Retinal pigment epithelial cell (primary cell): ENCODE measurements around the gene LCTL.

Experiments used
- DNase-seq: peaks from one replicate; pipeline ENCODE4 v3.0.0-alpha.2; 2010; ENCODE audit warnings: low read depth
- H3K4me3 ChIP-seq: 2 replicates; pipeline ENCODE4 v1.5.1; 2011; ENCODE audit warnings: mild to moderate bottlenecking, low read length, control low read depth, moderate library complexity
- CTCF ChIP-seq: conservative IDR thresholded peaks from 2 replicates; pipeline ENCODE4 v1.5.1; 2011; ENCODE audit warnings: low read depth, low read length, control low read depth, inconsistent platforms

Gene LCTL

GRCh38 chr15:66565741-66566144, at the start of gene LCTL:
LCTL (minus strand) TSS chr15:66565998; CDS start chr15:66565365, 633 bp downstream.
- peak; percentile 30 for DNase-seq
- peak within 1 kb of the TSS; percentile 22 for H3K4me3 ChIP-seq
- no peak for TF ChIP-seq CTCF

GRCh38 chr15:66614951-66615760, 49.4 kb upstream of the LCTL start:
- H3K4me3 ChIP-seq = no peak overlapping the region
- no peak for DNase-seq
- TF ChIP-seq CTCF = no peak

GRCh38 chr15:66614456-66614855, 48.7 kb upstream of the LCTL start:
- no peak for DNase-seq
- no peak for TF ChIP-seq CTCF
- H3K4me3 ChIP-seq = no peak overlapping the region

GRCh38 chr15:66613743-66614142, 47.9 kb upstream of the LCTL start:
- DNase-seq = no peak
- TF ChIP-seq CTCF = no peak
- H3K4me3 ChIP-seq = no peak overlapping the region

GRCh38 chr15:66611257-66612053, 45.7 kb upstream of the LCTL start:
- TF ChIP-seq CTCF = no peak
- H3K4me3 ChIP-seq = no peak overlapping the region
- DNase-seq = no peak

GRCh38 chr15:66609876-66610275, 44.1 kb upstream of the LCTL start:
- no peak overlapping the region for H3K4me3 ChIP-seq
- DNase-seq = no peak
- TF ChIP-seq CTCF = no peak

GRCh38 chr15:66608881-66609280, 43.1 kb upstream of the LCTL start:
- no peak for DNase-seq
- TF ChIP-seq CTCF = no peak

More at GRCh38 chr15:66608881-66609280, 43.1 kb upstream of the LCTL start:
- H3K4me3 ChIP-seq = no peak overlapping the region
